GM06990 (cell line): Measurements from ENCODE around the gene STAT5A.

Experiments used
- DNase-seq: peaks from one replicate; pipeline ENCODE4 v3.0.0-alpha.2; 2011; ENCODE audit not compliant: insufficient read length; ENCODE audit errors: extremely low read depth
- H3K27me3 ChIP-seq: replicated peaks from 2 replicates; pipeline ENCODE4 v1.6.0; 2011; ENCODE audit warnings: low read length; ENCODE audit not compliant: control insufficient read depth, insufficient read depth
- H3K36me3 ChIP-seq: 2 replicates; pipeline ENCODE4 v1.5.1; 2011; ENCODE audit warnings: low read length; ENCODE audit not compliant: control insufficient read depth, insufficient read depth
- H3K4me3 ChIP-seq: replicated peaks from 2 replicates; pipeline ENCODE4 v1.5.1; 2011; ENCODE audit warnings: low read depth, mild to moderate bottlenecking, control low read depth, low read length
- TF ChIP-seq, protein P1 (sequence below): IDR thresholded peaks from 2 replicates; pipeline ENCODE4 v1.5.1; 2011; ENCODE audit warnings: low read length, control low read depth, mild to moderate bottlenecking, inconsistent platforms; ENCODE audit not compliant: insufficient read depth, poor library complexity, severe bottlenecking

STAT5A gene

DNA sequence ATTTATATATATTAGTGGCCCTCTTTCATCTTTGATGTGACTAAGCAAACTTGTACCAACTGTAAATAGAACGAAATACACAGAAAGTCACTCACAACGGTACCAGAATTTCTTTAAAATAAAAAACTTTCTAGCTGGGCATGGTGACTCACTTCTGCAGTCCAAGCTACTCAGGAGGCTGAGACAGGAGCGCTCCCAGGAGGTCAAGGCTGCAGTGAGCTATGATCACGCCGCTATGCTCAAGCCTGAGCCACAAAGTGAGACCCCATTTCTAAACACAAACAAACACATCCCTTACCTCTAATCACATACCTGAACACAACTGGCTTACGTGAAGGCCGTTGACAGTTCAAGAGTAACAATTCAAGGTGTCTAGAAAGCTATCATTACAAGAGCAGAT lies 41.8 kb upstream of the STAT5A start:
- Histone ChIP-seq H3K27me3 (no peaks in the 10 kb centered on the region), H3K4me3 (no peak overlapping the region), H3K36me3 (no peaks in the 10 kb centered on the region)
- TF ChIP-seq, protein P1, sequence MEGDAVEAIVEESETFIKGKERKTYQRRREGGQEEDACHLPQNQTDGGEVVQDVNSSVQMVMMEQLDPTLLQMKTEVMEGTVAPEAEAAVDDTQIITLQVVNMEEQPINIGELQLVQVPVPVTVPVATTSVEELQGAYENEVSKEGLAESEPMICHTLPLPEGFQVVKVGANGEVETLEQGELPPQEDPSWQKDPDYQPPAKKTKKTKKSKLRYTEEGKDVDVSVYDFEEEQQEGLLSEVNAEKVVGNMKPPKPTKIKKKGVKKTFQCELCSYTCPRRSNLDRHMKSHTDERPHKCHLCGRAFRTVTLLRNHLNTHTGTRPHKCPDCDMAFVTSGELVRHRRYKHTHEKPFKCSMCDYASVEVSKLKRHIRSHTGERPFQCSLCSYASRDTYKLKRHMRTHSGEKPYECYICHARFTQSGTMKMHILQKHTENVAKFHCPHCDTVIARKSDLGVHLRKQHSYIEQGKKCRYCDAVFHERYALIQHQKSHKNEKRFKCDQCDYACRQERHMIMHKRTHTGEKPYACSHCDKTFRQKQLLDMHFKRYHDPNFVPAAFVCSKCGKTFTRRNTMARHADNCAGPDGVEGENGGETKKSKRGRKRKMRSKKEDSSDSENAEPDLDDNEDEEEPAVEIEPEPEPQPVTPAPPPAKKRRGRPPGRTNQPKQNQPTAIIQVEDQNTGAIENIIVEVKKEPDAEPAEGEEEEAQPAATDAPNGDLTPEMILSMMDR, result no peak
- DNase-seq, result no peak

DNA sequence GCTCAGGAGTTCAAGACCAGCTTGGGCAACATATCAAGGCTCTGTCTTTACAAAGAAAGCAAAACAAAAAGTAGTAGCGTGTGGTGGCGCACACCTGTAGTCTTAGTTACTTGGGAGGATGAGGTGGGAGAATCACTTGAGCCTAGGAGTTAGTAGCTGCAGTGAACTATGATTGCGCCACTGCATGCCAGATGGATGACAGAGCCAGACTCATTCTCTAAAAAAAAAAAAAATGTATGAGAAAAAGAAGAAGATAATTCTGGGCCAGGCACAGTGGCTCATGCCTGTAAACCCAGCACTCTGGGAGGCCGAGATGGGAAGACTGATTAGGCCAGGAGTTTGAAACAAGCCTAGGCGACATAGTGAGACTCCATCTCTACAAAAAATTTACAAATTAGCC lies 40.6 kb upstream of the STAT5A start:
- Histone ChIP-seq H3K4me3 (no peak overlapping the region), H3K27me3 (no peaks in the 10 kb centered on the region), H3K36me3 (no peaks in the 10 kb centered on the region)
- DNase-seq, result no peak
- TF ChIP-seq, protein P1, result no peak

DNA sequence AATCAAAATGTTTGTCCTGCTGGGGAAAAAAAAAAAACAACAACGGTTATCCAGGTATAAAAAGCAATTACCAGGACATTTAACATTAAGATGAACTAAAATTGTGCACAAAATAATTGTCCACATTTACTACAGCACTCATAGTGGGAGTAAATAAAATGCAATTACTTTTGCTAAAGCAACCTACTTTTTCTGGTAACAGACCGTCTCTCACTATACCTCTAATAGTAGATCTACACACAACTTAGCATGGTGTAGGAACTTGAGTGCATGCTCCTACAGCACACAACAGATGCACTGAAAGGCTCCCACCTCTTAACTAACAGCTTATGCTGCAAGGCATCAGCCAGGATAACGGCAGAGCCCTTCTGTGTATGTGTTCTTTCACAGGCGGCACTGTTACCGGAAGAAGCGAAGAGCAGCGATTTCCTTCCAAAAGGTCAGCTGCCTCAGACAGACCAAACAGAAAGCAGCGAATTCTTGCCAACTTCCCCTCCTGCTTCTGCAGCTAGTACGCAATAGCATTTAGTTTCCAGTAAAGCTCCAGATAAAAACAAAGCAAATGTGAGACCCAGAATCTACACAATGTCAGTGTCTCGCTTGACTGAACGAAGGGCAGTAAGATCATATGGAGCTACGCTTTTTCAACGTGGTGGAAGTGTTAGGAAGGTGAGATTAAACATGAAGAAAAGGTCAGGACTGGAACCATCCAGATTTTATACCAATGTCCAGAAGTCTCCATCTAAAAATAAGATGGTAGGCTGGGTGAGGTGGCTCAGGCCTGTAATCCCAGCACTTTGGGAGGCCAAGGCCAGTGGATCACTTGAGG lies 39.7 kb upstream of the STAT5A start:
- Histone ChIP-seq H3K36me3 (no peaks in the 10 kb centered on the region), H3K4me3 (peak overlapping the region; percentile 52), H3K27me3 (no peaks in the 10 kb centered on the region)
- TF ChIP-seq, protein P1, result no peak
- peak; percentile 48 for DNase-seq

DNA sequence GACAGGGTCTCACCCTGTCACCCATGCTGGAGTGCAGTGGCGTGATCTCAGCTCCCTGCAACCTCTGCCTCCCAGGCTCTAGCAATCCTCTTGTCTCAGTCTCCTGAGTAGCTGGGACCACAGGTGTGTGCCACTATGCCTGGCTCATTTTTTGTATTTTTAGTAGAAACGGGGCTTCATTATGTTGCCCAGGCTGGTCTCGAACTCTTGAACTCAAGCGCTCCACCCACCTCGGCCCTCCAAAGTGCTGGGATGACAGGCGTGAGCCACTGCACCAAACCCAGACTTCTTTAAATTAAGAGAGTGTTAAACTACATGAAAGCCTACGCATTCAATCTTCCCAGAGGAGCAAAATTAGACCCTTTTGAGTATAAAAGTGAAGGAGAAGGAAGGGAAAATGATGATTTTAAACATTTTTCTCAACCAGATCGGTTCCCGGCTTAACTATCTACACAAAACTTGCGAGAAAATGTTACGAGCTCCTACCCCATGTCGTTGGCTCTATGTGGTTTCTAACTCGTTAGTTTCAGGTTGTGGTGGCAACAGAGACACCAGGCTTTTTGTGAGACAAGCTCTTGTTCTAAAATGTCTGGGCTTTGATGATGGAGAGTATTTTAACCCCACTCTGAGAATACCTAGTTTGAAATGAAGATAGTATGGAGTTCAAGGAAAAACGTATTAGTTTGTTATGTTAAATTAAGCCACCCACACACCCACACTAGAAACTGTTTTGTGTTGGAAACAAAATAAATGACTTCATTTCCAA lies 38.4 kb upstream of the STAT5A start:
- Histone ChIP-seq H3K27me3 (no peaks in the 10 kb centered on the region), H3K36me3 (no peaks in the 10 kb centered on the region), H3K4me3 (no peak overlapping the region; the same call in 1 of the 2 replicates)
- DNase-seq, result no peak
- TF ChIP-seq, protein P1, result no peak

DNA sequence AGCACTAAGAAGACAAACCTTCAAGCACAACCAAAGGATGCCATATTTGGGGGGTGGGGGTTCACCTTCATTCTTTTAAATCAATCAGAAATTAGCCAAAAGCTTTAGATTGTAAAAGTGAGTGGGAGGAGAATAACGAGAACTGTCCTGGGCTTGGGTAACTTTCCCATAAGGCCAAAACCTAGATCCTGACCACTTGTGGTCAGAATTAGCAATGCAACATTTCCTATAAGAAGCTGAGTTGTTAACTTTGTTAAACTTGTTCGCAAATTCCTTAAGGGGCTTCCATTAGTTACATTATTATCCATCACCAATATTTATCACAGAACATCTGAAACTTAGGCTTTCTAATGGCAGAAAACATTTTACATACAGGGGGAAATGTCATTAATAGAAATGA lies 37.2 kb upstream of the STAT5A start:
- no peak for DNase-seq
- TF ChIP-seq, protein P1, result peak; percentile 22

More for the DNA sequence above, 37.2 kb upstream of the STAT5A start:
- Histone ChIP-seq H3K27me3 (no peaks in the 10 kb centered on the region), H3K4me3 (no peak overlapping the region), H3K36me3 (no peaks in the 10 kb centered on the region)
